ENCODE measurements around the gene SPEF2.
"Not testable (repeated sequence)": the region's sequence is repeated elsewhere in the genome, so short reads cannot be mapped to it uniquely, and the experiment has no call there.

Gene SPEF2

DNA sequence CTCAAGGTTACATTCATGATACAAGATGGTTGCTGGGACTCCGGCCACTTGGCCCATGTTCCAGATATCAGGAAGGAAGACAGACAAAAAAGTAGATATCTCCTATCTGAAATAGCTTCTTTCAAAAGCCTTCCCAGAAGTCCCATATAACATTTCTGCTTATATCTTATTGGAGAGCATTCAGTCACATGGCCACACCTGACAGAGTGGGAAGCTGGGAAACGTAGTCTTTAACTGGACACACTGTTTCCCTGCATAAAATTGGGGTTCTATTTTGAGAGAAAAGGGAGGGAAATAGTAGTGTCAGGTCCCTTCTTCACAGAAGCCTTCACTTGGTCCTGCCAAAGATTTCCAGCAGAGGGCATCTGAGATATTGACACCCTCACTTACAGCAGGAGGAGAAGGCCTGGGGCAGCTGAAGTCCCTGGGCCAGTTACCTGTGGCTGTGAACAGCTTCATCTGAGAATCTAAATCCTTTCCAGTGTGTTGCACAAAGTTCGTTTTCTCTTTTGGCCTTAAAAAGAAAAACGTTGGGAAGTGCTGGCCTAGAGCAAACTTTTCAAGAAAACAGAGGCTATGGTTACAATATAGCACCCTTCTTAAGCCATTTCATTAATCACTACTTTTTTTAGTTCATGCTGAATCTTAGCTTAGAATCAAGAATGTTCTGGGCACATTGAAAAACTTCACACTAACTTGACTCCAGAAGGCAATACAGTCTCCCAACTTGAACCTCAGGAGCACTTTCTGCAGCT, 33.5 kb downstream of the SPEF2 start:
- in situ Hi-C loops (cut with MboI; ENCODE audit: low sequenced_read_pairs) = no loop called here

GRCh38 chr5:35656721-35657120, 39.1 kb downstream of the SPEF2 start:
- in situ Hi-C loops (cut with MboI; ENCODE audit: low sequenced_read_pairs) = no loop called here

DNA sequence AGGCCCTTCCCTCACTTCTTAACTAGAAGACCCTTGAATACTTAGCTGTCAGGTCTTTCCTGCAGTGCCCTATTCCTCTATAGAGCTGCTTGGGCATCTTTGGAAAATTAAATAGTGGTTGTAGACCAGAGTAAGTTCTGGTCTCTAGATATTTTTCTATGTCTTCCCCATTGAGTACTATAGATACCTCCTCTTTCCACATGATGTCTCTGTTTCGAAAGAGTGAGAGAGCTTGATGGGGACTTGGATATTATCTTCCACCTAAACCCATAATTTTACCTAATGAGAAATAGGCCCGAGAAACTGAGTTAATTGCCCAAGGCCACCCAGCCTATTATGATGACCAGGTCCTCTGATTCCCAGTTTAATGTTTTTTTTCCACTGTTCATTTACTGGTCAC, 40.2 kb downstream of the SPEF2 start:
- in situ Hi-C loops (cut with MboI; ENCODE audit: low sequenced_read_pairs) = no loop called here

GRCh38 chr5:35659556-35659955, 41.9 kb downstream of the SPEF2 start:
- in situ Hi-C loops (cut with MboI; ENCODE audit: low sequenced_read_pairs) = no loop called here

GRCh38 chr5:35660451-35660850, 42.8 kb downstream of the SPEF2 start:
- in situ Hi-C loops (cut with MboI; ENCODE audit: low sequenced_read_pairs) = no loop called here

DNA sequence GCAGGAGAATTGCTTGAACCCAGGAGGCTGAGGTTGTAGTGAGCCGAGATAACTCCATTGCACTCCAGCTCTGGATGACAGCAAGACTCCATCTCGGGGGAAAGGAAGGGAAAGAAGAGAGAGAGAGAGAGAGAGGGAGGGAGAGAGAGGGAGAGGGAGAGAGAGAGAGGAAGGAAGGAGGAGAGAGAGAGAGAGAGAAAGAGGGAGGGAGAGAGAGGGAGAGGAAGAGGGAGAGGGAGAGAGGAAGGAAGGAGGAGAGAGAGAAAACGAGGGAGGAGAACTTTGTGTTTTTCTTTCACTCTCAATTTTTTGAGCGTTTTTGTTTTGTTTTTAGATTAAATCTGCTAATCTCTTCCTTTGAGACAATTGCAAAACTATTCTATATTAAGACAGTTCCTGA, 46.9 kb downstream of the SPEF2 start:
- in situ Hi-C loops (cut with MboI; ENCODE audit: low sequenced_read_pairs) = no loop called here

GRCh38 chr5:35665096-35665495, 47.4 kb downstream of the SPEF2 start:
- in situ Hi-C loops (cut with MboI; ENCODE audit: low sequenced_read_pairs) = no loop called here

- in situ Hi-C loops (cut with MboI; ENCODE audit: low sequenced_read_pairs) = no loop called here
Measured at GRCh38 chr5:35668319-35668718, 50.7 kb downstream of the SPEF2 start.

- in situ Hi-C loops (cut with MboI; ENCODE audit: low sequenced_read_pairs) = no loop called here
Measured at GRCh38 chr5:35668794-35669193, 51.1 kb downstream of the SPEF2 start.

GRCh38 chr5:35671541-35672295, 54.1 kb downstream of the SPEF2 start:
- in situ Hi-C loops (cut with MboI; ENCODE audit: low sequenced_read_pairs) = no loop called here

GRCh38 chr5:35672296-35672655, 54.6 kb downstream of the SPEF2 start:
- in situ Hi-C loops (cut with MboI; ENCODE audit: low sequenced_read_pairs) = not testable (repeated sequence)

DNA sequence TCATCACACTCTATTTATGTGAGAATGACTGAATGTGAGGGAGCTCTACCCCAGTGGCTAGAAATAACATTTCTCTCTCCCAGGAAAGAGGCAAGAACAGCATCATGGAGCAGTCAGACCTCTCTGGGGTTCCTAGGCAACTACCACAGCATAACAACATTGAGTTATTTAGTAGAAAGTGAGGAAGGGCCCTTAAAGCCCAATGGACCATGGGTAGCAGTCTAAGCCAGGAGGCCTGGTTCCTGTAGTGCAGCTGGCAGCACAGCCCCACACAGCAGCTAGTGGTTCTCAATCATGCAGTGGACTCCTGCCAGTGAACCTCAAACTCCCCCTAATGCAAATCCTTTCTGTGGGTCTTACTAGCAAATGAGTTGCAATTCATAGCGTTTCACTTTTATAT, 55.3 kb downstream of the SPEF2 start:
- in situ Hi-C loops (cut with MboI; ENCODE audit: low sequenced_read_pairs) = no loop called here

GRCh38 chr5:35674049-35674448, 56.4 kb downstream of the SPEF2 start:
- in situ Hi-C loops (cut with MboI; ENCODE audit: low sequenced_read_pairs) = no loop called here

DNA sequence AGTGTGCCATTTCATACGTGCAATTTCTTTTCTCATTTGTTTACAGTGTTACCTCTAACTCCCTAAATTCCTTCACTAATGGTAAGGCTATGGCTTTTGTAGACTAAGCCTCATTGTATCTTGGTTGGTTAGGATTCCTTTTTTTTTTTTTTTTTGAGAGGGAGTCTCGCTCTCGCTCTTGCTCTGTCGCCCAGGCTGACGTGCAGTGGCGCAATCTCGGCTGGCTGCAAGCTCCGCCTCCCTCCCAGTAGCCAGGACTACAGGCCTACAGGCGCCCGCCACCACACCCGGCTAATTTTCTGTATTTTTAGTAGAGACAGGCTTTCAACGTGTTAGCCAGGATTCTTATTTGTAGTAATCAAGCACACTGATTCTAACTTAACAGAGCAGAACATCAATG, 57.7 kb downstream of the SPEF2 start:
- in situ Hi-C loops (cut with MboI; ENCODE audit: low sequenced_read_pairs) = no loop called here

DNA sequence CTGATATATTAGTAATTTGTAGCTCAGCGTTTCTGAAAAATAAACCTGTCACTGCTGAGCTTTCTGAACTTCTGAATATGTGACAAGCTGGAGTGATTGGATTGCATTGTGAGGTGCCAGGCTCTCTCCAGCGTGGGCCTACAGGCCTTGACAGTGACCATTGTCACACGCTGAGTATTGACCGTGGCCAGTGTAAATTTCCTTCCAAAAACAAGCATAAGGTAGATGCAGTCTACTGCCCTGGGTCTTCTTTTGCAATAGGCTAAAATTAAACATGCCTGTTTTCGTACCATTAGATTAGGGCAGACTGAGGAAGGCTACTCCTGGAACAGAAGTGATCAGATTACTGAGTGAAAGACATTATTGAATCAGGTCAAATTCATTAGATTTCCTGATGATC, 60.2 kb downstream of the SPEF2 start:
- in situ Hi-C loops (cut with MboI; ENCODE audit: low sequenced_read_pairs) = no loop called here

DNA sequence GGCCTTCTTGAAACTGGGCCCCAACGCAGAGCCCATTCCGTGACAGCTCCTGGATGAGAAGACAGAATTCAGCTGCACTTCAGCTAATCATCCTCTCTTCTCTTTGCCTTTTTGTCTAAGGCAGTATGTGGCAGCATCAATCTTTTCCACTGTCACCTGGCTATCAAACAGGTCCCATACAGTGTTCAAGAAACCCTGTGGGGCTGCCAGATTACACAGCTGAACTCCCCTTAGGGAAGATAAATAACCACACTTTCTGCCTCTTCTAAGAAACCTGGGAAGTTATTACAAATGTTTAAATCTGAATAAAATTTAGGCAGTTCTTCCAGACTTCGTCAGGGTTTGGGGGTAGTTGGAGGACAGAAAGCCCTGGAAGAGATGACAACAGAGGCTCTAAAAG, 61.0 kb downstream of the SPEF2 start:
- in situ Hi-C loops (cut with MboI; ENCODE audit: low sequenced_read_pairs) = no loop called here

GRCh38 chr5:35679357-35679756, 61.7 kb downstream of the SPEF2 start:
- in situ Hi-C loops (cut with MboI; ENCODE audit: low sequenced_read_pairs) = no loop called here

DNA sequence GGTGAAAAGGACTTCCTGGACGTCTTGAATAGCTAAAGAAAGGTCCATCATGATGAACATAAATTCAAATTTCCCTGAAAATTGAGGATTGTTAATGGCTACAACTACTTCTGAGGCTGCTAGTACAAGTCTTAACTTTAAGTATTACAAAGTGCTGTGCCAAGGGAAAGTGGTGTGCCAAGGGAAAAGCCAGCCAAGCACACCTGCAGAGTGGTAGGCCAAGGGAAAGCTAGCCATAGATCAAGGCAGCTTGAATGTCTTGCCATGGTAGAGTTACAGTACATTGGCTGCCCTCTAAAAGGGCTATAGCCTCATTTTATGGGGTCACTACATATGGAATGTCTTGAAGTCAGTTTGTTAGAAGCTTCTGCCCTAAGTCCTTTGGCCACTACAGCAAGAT, 64.2 kb downstream of the SPEF2 start:
- in situ Hi-C loops (cut with MboI; ENCODE audit: low sequenced_read_pairs) = no loop called here

- in situ Hi-C loops (cut with MboI; ENCODE audit: low sequenced_read_pairs) = no loop called here
Measured at GRCh38 chr5:35683466-35683865, 65.8 kb downstream of the SPEF2 start.

GRCh38 chr5:35685161-35685560, 67.5 kb downstream of the SPEF2 start:
- in situ Hi-C loops (cut with MboI; ENCODE audit: low sequenced_read_pairs) = no loop called here

GRCh38 chr5:35687961-35688360, 70.3 kb downstream of the SPEF2 start:
- in situ Hi-C loops (cut with MboI; ENCODE audit: low sequenced_read_pairs) = no loop called here

- in situ Hi-C loops (cut with MboI; ENCODE audit: low sequenced_read_pairs) = no loop called here
Measured at GRCh38 chr5:35694481-35694880, 76.8 kb downstream of the SPEF2 start.

All from hTERT RPE-1 (cell line).